Measurements from ENCODE around the gene LAMA2. TPM values are rescaled to one million over a fixed set of nuclear protein-coding genes. Genes with fewer than 3 reads are reported as not detected.
"Not testable (repeated sequence)": the region's sequence is repeated elsewhere in the genome, so short reads cannot be mapped to it uniquely, and the experiment has no call there.

LAMA2 gene
- polyA plus RNA-seq, 3 donors from 2014 or later: 0.17 to 1.2 (median 0.34) TPM

- Mint-ChIP-seq H3K4me1 (no peaks in the 10 kb centered on the region), H3K27me3 (ENCODE audit: low read depth in 3 of 3) (peaks cover 0 to 6% (median 3%) of the 10 kb centered on the region in 3 donors), H3K4me3 (no peak overlapping the region), H3K27ac (no peak overlapping the region), H3K36me3 (no peaks in the 10 kb centered on the region), H3K9me3 (peaks cover 0 to 4% (median 0%) of the 10 kb centered on the region in 6 donors)
- no peak for DNase-seq
Measured at GRCh38 chr6:129032602-129033001, 149.7 kb downstream of the LAMA2 start.

- Mint-ChIP-seq H3K4me3 (no peak overlapping the region), H3K36me3 (no peaks in the 10 kb centered on the region), H3K27me3 (ENCODE audit: low read depth in 3 of 3) (peaks cover under 1 to 6% (median 3%) of the 10 kb centered on the region in 3 donors), H3K9me3 (peaks cover 0 to 4% (median 0%) of the 10 kb centered on the region in 6 donors), H3K4me1 (no peaks in the 10 kb centered on the region), H3K27ac (no peak overlapping the region)
- no peak for DNase-seq
Measured at GRCh38 chr6:129033180-129033579, 150.2 kb downstream of the LAMA2 start.

GRCh38 chr6:129033581-129033980 is 150.6 kb downstream of the LAMA2 start:
- Mint-ChIP-seq H3K27me3 (ENCODE audit: low read depth in 3 of 3) (peaks cover 3 to 6% (median 4%) of the 10 kb centered on the region in 3 donors), H3K4me1 (no peaks in the 10 kb centered on the region), H3K27ac (no peak overlapping the region), H3K9me3 (peaks cover 0 to 6% (median 0%) of the 10 kb centered on the region in 6 donors), H3K4me3 (no peak overlapping the region), H3K36me3 (no peaks in the 10 kb centered on the region)
- DNase-seq: no peak

DNA sequence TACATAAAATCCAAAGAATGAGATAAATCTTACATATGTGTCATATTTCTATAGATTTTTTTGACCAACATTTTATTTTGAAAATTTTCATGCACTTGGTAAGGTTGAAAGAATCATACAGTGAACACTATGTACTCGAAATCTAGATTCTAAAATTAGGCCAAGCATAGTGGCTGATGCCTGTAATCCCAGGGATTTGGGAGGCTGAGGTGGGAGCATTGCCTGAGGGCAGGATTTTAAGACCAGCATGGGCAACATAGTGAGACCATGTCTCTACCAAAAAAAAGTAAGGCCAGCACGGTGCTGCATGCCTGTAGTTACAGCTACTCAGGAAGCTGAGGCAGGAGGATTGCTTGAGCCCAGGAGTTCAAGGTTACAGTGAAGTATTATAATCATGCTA is 158.6 kb downstream of the LAMA2 start:
- DNase-seq: no peak
- Mint-ChIP-seq H3K4me3 (no peak overlapping the region), H3K27me3 (ENCODE audit: low read depth in 3 of 3) (peaks cover 2 to 7% (median 4%) of the 10 kb centered on the region in 3 donors), H3K36me3 (no peaks in the 10 kb centered on the region), H3K27ac (no peak overlapping the region), H3K9me3 (peaks cover 0 to 7% (median 4%) of the 10 kb centered on the region in 6 donors), H3K4me1 (no peaks in the 10 kb centered on the region)

DNA sequence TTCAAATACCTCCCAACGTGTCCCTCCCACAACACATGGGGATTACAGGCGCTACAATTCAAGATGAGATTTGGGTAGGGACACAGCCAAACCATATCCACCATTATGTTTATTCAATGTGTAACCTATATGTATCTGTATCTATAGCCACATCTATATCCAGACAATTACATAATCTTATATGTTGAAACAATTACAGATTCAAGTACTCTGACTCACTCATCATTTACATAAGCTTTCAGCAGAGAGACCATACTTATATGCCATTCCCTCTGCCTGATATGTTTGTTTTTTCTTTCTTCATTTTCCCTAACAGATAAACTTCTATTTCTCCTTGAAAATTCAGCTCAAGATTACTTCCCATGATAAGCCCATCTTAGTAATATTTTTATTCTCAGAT is 163.6 kb downstream of the LAMA2 start:
- no peak overlapping the region for H3K4me3 Mint-ChIP-seq
- no peaks in the 10 kb centered on the region for H3K36me3 Mint-ChIP-seq
- DNase-seq: no peak
- no peak overlapping the region for H3K27ac Mint-ChIP-seq
- H3K27me3 Mint-ChIP-seq (ENCODE audit: low read depth in 3 of 3): peaks cover 0 to 7% (median 3%) of the 10 kb centered on the region in 3 donors
- no peaks in the 10 kb centered on the region for H3K4me1 Mint-ChIP-seq
- H3K9me3 Mint-ChIP-seq: peaks cover 0 to 6% (median 3%) of the 10 kb centered on the region in 6 donors

DNA sequence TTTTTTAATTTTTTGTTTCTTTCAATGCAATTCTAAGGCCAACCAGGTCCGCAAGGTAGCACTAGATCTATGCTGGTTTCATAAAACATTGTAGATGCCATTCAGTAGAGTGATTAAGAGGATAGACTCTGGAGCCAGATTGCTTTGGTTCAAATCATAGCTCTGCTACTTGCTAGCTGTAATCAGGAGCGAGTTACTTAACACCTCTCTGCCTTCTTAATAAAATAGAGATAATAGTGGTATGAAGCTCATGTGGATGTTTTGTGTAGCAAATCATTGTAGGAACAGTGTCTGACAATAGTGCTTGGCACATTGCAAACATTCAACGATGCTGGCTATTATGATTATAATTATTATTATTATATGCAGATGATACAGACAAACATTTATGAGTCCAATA is 164.9 kb downstream of the LAMA2 start:
- no peaks in the 10 kb centered on the region for H3K36me3 Mint-ChIP-seq
- peaks cover 0 to 11% (median 3%) of the 10 kb centered on the region in 3 donors for H3K27me3 Mint-ChIP-seq (ENCODE audit: low read depth in 3 of 3)
- H3K4me1 Mint-ChIP-seq: no peaks in the 10 kb centered on the region
- H3K4me3 Mint-ChIP-seq: no peak overlapping the region
- no peak for DNase-seq
- no peak overlapping the region for H3K27ac Mint-ChIP-seq
- H3K9me3 Mint-ChIP-seq: peaks cover 0 to 6% (median 3%) of the 10 kb centered on the region in 6 donors

DNA sequence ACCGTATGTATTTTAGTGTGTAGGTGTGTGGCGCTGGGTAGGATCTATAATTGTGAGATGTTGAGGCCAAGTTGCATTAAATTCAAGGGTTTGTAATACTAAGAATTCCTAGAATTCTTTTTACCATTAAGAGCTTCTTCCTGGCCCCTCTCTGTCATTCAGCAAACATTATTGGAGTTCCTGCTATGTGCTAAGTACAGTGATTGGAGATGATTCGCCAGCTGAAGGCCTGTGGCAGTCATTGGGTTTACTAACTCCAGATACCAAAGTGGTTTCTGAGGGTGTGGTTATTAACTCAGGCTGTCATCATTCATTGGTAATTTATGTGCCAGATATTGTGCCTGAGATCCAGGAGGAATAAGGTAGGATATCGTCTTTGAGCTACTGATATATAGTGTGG is 167.1 kb downstream of the LAMA2 start:
- peaks cover 0 to 2% (median 0%) of the 10 kb centered on the region in 6 donors for H3K9me3 Mint-ChIP-seq
- no peak for DNase-seq
- peaks cover 0 to 11% (median 3%) of the 10 kb centered on the region in 3 donors for H3K27me3 Mint-ChIP-seq (ENCODE audit: low read depth in 3 of 3)
- no peaks in the 10 kb centered on the region for H3K36me3 Mint-ChIP-seq
- no peaks in the 10 kb centered on the region for H3K4me1 Mint-ChIP-seq
- no peak overlapping the region for H3K4me3 Mint-ChIP-seq
- H3K27ac Mint-ChIP-seq: no peak overlapping the region

- H3K9me3 Mint-ChIP-seq: not testable (repeated sequence)
- peaks cover 0 to 11% (median 2%) of the 10 kb centered on the region in 3 donors for H3K27me3 Mint-ChIP-seq (ENCODE audit: low read depth in 3 of 3)
Measured at GRCh38 chr6:129053143-129053542, 170.2 kb downstream of the LAMA2 start.

DNA sequence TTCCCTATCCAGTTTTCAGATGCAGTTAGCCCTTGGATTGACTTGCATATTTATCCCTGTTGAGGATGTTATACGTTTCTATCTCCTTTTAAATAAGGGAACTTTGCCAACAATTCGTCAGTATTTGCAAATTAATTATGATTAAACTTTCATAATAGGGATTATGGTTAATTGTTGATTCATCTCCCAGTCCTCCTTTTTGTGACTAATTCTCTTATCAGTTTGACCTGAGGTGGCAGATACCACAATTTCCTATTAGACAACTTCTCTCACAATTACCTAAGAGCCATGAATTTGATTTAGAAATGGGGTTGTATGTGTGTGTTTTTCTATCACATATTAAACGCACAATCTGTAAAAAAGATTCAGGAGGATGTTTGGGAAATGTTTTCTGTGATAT is 172.9 kb downstream of the LAMA2 start:
- DNase-seq: no peak
- Mint-ChIP-seq H3K9me3 (no peaks in the 10 kb centered on the region), H3K27ac (no peak overlapping the region), H3K36me3 (no peaks in the 10 kb centered on the region), H3K4me1 (no peaks in the 10 kb centered on the region), H3K27me3 (ENCODE audit: low read depth in 3 of 3) (peaks cover 0 to 6% (median 2%) of the 10 kb centered on the region in 3 donors), H3K4me3 (no peak overlapping the region)

More at GRCh38 chr6:129053143-129053542, 170.2 kb downstream of the LAMA2 start:
- H3K4me1 Mint-ChIP-seq, DNase-seq, H3K36me3 Mint-ChIP-seq, H3K4me3 Mint-ChIP-seq, H3K27ac Mint-ChIP-seq: not testable (repeated sequence)

DNA sequence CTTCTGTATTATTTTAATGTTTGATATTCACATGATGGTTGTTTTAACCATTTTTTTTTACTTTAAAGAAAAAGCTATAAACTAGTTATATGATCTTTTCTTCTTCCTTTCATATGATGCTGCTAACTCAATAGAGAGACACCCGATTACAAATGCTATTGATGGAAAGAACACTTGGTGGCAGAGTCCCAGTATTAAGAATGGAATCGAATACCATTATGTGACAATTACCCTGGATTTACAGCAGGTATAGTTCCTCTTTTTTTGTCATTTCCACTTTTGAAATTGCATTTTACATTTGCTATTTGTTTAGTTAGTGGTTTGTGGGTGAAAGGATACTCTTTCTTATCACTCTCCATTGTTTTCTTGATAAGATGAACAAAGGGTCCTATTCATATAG is 176.7 kb downstream of the LAMA2 start:
- Mint-ChIP-seq H3K27me3 (ENCODE audit: low read depth in 3 of 3) (peaks cover 0 to 2% (median 0%) of the 10 kb centered on the region in 3 donors), H3K4me3 (no peak overlapping the region), H3K4me1 (no peaks in the 10 kb centered on the region), H3K27ac (no peak overlapping the region), H3K36me3 (no peaks in the 10 kb centered on the region), H3K9me3 (no peaks in the 10 kb centered on the region)
- no peak for DNase-seq

- H3K4me1 Mint-ChIP-seq: no peaks in the 10 kb centered on the region
- H3K9me3 Mint-ChIP-seq: peaks cover 0 to 3% (median 0%) of the 10 kb centered on the region in 6 donors
- H3K4me3 Mint-ChIP-seq: no peak overlapping the region
- no peak overlapping the region for H3K27ac Mint-ChIP-seq
- H3K36me3 Mint-ChIP-seq: no peaks in the 10 kb centered on the region
- no peak for DNase-seq
- peaks cover 0 to 3% (median 2%) of the 10 kb centered on the region in 3 donors for H3K27me3 Mint-ChIP-seq (ENCODE audit: low read depth in 3 of 3)
Measured at GRCh38 chr6:129069006-129069405, 186.1 kb downstream of the LAMA2 start.

DNA sequence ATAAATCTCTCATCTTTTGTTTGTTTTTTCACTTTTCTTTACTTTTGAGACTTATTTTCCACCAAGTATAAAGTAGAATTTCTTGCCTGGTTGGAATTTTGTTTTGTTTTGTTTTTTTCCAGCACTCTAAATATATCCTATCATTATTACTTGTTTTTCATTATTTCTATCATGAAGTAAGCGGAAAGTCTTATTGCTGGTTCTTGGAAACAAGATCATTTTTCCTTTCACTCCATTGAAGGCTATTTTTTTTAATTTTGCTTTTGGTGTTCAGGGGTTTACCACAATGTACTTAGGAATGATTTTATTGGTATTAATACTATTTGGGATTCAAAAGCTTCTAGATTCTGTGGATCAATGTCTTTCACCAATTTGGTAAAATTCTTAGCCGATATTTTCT is 190.1 kb downstream of the LAMA2 start:
- DNase-seq: no peak
- Mint-ChIP-seq H3K9me3 (no peaks in the 10 kb centered on the region), H3K27ac (no peak overlapping the region), H3K4me1 (no peaks in the 10 kb centered on the region), H3K36me3 (no peaks in the 10 kb centered on the region), H3K27me3 (ENCODE audit: low read depth in 3 of 3) (peaks cover 0 to 7% (median 4%) of the 10 kb centered on the region in 3 donors), H3K4me3 (no peak overlapping the region)

GRCh38 chr6:129073691-129074395 is 190.9 kb downstream of the LAMA2 start:
- H3K4me3 Mint-ChIP-seq: no peak overlapping the region
- no peaks in the 10 kb centered on the region for H3K9me3 Mint-ChIP-seq
- H3K4me1 Mint-ChIP-seq: no peaks in the 10 kb centered on the region
- H3K36me3 Mint-ChIP-seq: no peaks in the 10 kb centered on the region
- DNase-seq: no peak
- peaks cover 0 to 7% (median 4%) of the 10 kb centered on the region in 3 donors for H3K27me3 Mint-ChIP-seq (ENCODE audit: low read depth in 3 of 3)
- no peak overlapping the region for H3K27ac Mint-ChIP-seq

DNA sequence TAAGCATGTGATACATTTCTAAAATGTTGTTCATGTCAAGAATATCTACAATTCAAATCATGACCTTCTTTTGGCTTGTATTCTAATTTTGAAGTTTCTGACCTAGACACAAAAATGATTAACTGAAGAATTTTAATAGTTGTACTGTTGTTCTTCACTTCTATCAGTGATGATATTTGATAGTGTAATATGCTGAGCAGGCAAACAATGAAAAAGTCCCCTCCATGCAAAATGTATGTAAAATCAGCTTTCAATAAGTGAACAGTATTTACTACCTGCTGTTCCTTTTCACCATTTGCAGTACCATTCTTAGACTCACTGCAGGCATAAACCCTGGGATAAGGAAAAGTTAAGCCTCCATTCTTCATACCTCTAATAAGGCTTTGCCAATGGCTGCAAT is 201.5 kb downstream of the LAMA2 start:
- peaks cover 0 to 10% (median 0%) of the 10 kb centered on the region in 6 donors for H3K9me3 Mint-ChIP-seq
- H3K27ac Mint-ChIP-seq: no peak overlapping the region
- H3K27me3 Mint-ChIP-seq (ENCODE audit: low read depth in 3 of 3): peaks cover 0 to 2% (median 0%) of the 10 kb centered on the region in 3 donors
- no peaks in the 10 kb centered on the region for H3K36me3 Mint-ChIP-seq
- no peak for DNase-seq
- H3K4me3 Mint-ChIP-seq: no peak overlapping the region
- H3K4me1 Mint-ChIP-seq: no peaks in the 10 kb centered on the region

GRCh38 chr6:129088481-129088880 is 205.5 kb downstream of the LAMA2 start:
- H3K4me1 Mint-ChIP-seq; H3K36me3 Mint-ChIP-seq; H3K27me3 Mint-ChIP-seq (ENCODE audit: low read depth in 3 of 3); DNase-seq; H3K4me3 Mint-ChIP-seq; H3K27ac Mint-ChIP-seq: not testable (repeated sequence)
- H3K9me3 Mint-ChIP-seq: peaks cover 0 to 11% (median 0%) of the 10 kb centered on the region in 6 donors

All from immature natural killer cell (primary cell).